Keratinocyte (primary cell): ENCODE measurements around the gene ABLIM2. TPM values are rescaled to one million over a fixed set of nuclear protein-coding genes. Genes with fewer than 3 reads are reported as not detected.

ENCODE experiments used
- DNase-seq: peaks from one replicate; pipeline ENCODE4 v3.0.0-alpha.2; 2011; ENCODE audit warnings: low read depth, missing footprints, low spot score
- FAIRE-seq: peaks from 2 replicates; lab custom pipeline; 2011; peaks lifted over from hg19 to GRCh38; lab: Jason Lieb, UNC
- H2AFZ ChIP-seq: 2 replicates; pipeline ENCODE4 v1.6.0; 2012; ENCODE audit warnings: low read length, control low read depth, inconsistent platforms; ENCODE audit not compliant: control insufficient read depth
- H3K27ac ChIP-seq: 2 replicates; pipeline ENCODE4 v1.5.1; 2011; ENCODE audit warnings: low read length; ENCODE audit not compliant: control insufficient read depth, insufficient read depth
- H3K27me3 ChIP-seq: 3 replicates; pipeline ENCODE4 v1.6.0; 2011; ENCODE audit warnings: low read length; ENCODE audit not compliant: control insufficient read depth, insufficient read depth; ENCODE audit errors: extremely low read depth
- H3K36me3 ChIP-seq, 2 experiments: 2 replicates in 1 of 2; 3 replicates in 1 of 2; pipeline ENCODE4 v1.5.1; 2011; ENCODE audit warnings: low read length in 2 of 2, mild to moderate bottlenecking in 1 of 2; ENCODE audit not compliant: control insufficient read depth in 2 of 2, insufficient read depth in 2 of 2; ENCODE audit errors: extremely low read depth in 1 of 2
- H3K4me1 ChIP-seq: 3 replicates; pipeline ENCODE4 v1.5.1; 2011; ENCODE audit warnings: low read length; ENCODE audit not compliant: control insufficient read depth, insufficient read depth; ENCODE audit errors: extremely low read depth
- H3K4me2 ChIP-seq: 3 replicates; pipeline ENCODE4 v1.6.0; 2011; ENCODE audit warnings: low read depth, low read length; ENCODE audit not compliant: control insufficient read depth, insufficient read depth; ENCODE audit errors: extremely low read depth
- H3K4me3 ChIP-seq, 3 experiments: fragments of 200-600 bp in 1 of 3; sonication (generic) in 1 of 3; 2 replicates in 2 of 3; 3 replicates in 1 of 3; pipeline ENCODE4 v1.5.1; 2011 to 2016; ENCODE audit warnings: low read length in 3 of 3, mild to moderate bottlenecking in 3 of 3, control low read depth in 2 of 3, inconsistent platforms in 1 of 3, low read depth in 1 of 3, mixed read lengths in 1 of 3, mixed run types in 1 of 3, moderate library complexity in 1 of 3; ENCODE audit not compliant: control insufficient read depth in 2 of 3, insufficient read depth in 2 of 3; ENCODE audit errors: extremely low read depth in 1 of 3
- H3K79me2 ChIP-seq: 2 replicates; pipeline ENCODE4 v1.6.0; 2012; ENCODE audit warnings: low read length; ENCODE audit not compliant: control insufficient read depth, insufficient read depth
- H3K9ac ChIP-seq: 3 replicates; pipeline ENCODE4 v1.6.0; 2011; ENCODE audit warnings: low read length; ENCODE audit not compliant: control insufficient read depth, insufficient read depth; ENCODE audit errors: extremely low read depth
- H3K9me1 ChIP-seq: 3 replicates; pipeline ENCODE4 v1.6.0; 2011; ENCODE audit warnings: low read length; ENCODE audit not compliant: control insufficient read depth, insufficient read depth; ENCODE audit errors: extremely low read depth
- H3K9me3 ChIP-seq: 2 replicates; pipeline ENCODE4 v1.5.1; 2012; ENCODE audit warnings: low read depth, low read length; ENCODE audit not compliant: control insufficient read depth
- H4K20me1 ChIP-seq: 3 replicates; pipeline ENCODE4 v1.6.0; 2011; ENCODE audit warnings: low read length; ENCODE audit not compliant: control insufficient read depth, insufficient read depth; ENCODE audit errors: extremely low read depth
- EZH2 ChIP-seq: IDR thresholded peaks from one replicate; pipeline ENCODE4 v1.6.1; 2012; ENCODE audit warnings: inconsistent platforms, mild to moderate bottlenecking, low read length, moderate library complexity
- dilution Hi-C: fragments of 300-500 bp; cut with MboI; formaldehyde crosslinking; loops from one replicate; pipeline ENCODE4 v1.7.0; 2020; ENCODE audit warnings: low sequenced_read_pairs; ENCODE audit not compliant: extremely low pct_ligation_motif_present
- polyA plus RNA-seq, 5 experiments: library from polyadenylated mRNA; depleted of rRNA in 3 of 5; stranded (reverse) in 3 of 5; stranded (forward) in 1 of 5; unstranded in 1 of 5; fragments of >200 nt; gene quantifications; 1 replicate in 1 of 5; 2 replicates in 3 of 5; 3 replicates in 1 of 5; pipeline versions ENCODE4 v1.2.1 to v1.2.3, GENCODE V29; 2011 to 2012; ENCODE audit warnings: missing spikeins in 2 of 5, low read depth in 1 of 5, low replicate concordance in 1 of 5
- TF ChIP-seq, protein P1 (sequence below), 3 experiments: IDR thresholded peaks in 1 of 3; conservative IDR thresholded peaks in 1 of 3; optimal IDR thresholded peaks in 1 of 3; 2 replicates in 2 of 3; 3 replicates in 1 of 3; pipeline versions ENCODE3 to v1.5.1; 2011; ENCODE audit warnings: low read length in 3 of 3, mild to moderate bottlenecking in 3 of 3, moderate library complexity in 2 of 3, control low read depth in 1 of 3, inconsistent platforms in 1 of 3; ENCODE audit not compliant: insufficient read depth in 2 of 3; ENCODE audit errors: extremely low read depth in 1 of 3

ABLIM2 gene
- polyA plus RNA-seq, 1 donor (not counting 4 experiments of a cell fraction or from before 2014, with no cell fraction given) = 0.94 TPM

DNA sequence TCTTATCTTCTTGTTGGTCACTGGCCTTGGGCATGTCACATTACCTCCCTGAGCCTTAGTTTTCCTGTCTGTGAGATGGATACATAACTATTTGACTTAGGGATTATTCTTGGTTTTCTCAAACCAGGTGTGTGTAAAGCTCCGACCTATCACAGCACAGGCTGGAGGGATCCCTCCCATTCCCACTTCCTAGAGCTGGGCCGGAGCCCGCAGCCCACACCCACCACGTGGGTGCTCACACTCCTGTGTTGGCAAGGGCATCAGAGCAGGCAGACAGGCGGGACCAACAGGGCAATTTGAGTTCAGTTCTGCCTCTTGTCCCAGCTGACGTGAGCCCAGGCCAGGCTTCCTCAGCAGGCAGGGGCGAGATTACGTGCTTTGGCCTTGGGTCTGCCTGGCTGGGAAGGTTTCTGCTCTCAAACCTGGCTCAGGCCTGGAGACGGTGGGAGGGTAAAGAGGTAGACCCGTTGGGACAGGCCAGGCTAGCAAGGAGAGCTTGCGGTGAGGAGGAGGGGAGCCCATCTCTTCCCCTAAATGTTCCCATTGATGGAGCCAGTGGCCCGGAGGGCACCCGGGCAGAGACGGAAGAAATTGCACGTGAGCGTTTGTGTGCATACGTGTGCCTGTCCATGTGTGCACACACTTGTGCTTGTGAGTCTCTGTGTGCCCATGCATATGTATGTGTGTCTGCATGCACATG, 39.7 kb upstream of the ABLIM2 start:
- Histone ChIP-seq H3K79me2 (peaks cover 40% of the 10 kb centered on the region), H4K20me1 (no peaks in the 10 kb centered on the region), H3K9me1 (no peaks in the 10 kb centered on the region), H3K4me2 (peak overlapping the region; percentile 95), H2AFZ (peak overlapping the region; percentile 3), H3K36me3 (peaks cover 3 to 6% of the 10 kb centered on the region in 2 experiments), H3K27me3 (no peaks in the 10 kb centered on the region), H3K9me3 (no peaks in the 10 kb centered on the region), H3K4me3 (peak overlapping the region; percentile 71 to 89 (median 81)), H3K27ac (peak overlapping the region; percentile 87), H3K9ac (peak overlapping the region; percentile 91), H3K4me1 (peaks cover 44% of the 10 kb centered on the region)
- FAIRE-seq = no peak
- dilution Hi-C loops = no loop called here
- TF ChIP-seq EZH2 = no peak
- TF ChIP-seq, protein P1, sequence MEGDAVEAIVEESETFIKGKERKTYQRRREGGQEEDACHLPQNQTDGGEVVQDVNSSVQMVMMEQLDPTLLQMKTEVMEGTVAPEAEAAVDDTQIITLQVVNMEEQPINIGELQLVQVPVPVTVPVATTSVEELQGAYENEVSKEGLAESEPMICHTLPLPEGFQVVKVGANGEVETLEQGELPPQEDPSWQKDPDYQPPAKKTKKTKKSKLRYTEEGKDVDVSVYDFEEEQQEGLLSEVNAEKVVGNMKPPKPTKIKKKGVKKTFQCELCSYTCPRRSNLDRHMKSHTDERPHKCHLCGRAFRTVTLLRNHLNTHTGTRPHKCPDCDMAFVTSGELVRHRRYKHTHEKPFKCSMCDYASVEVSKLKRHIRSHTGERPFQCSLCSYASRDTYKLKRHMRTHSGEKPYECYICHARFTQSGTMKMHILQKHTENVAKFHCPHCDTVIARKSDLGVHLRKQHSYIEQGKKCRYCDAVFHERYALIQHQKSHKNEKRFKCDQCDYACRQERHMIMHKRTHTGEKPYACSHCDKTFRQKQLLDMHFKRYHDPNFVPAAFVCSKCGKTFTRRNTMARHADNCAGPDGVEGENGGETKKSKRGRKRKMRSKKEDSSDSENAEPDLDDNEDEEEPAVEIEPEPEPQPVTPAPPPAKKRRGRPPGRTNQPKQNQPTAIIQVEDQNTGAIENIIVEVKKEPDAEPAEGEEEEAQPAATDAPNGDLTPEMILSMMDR (optimal IDR thresholded peaks at IDR 0.05 in 1 of 3, IDR thresholded peaks at IDR 0.05 in 1 of 3, conservative IDR thresholded peaks at IDR 0.05 in 1 of 3; ENCODE audit: extremely low read depth in 1 of 3, insufficient read depth in 2 of 3, low read length in 3 of 3) = no peak
- no peak for DNase-seq

DNA sequence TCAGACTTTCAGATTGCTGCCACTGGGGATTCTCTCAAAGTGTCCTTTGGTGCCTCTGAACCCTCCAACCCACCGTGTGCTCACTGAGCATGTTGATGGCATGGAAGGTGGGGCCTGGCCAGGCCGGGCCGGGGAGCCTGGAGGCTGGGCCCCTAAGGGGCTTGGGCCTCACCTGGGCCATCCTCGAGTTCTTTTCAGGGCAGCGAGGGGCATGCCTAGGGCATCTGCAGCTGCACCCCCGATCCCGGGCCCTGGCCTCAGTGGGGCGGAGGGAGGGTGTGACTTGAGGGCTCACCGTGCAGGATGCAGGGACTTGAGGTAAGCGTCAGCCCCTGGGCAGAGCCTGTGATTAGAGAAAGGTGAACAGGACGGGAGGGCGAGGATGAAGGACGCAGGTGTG, 38.9 kb upstream of the ABLIM2 start:
- dilution Hi-C loops = no loop called here
- FAIRE-seq (no peak), DNase-seq (no peak)
- no peaks in the 10 kb centered on the region for H4K20me1 ChIP-seq
- no peak overlapping the region for H2AFZ ChIP-seq
- no peaks in the 10 kb centered on the region for H3K9me3 ChIP-seq
- H3K27ac ChIP-seq = no peak overlapping the region
- H3K9ac ChIP-seq = no peak overlapping the region
- peaks cover 3 to 6% of the 10 kb centered on the region in 2 experiments for H3K36me3 ChIP-seq
- peaks cover 33% of the 10 kb centered on the region for H3K79me2 ChIP-seq
- no peaks in the 10 kb centered on the region for H3K27me3 ChIP-seq
- TF ChIP-seq, protein P1 (optimal IDR thresholded peaks at IDR 0.05 in 1 of 3, IDR thresholded peaks at IDR 0.05 in 1 of 3, conservative IDR thresholded peaks at IDR 0.05 in 1 of 3; ENCODE audit: extremely low read depth in 1 of 3, insufficient read depth in 2 of 3, low read length in 3 of 3) = no peak
- TF ChIP-seq EZH2 = no peak
- no peak overlapping the region for H3K4me2 ChIP-seq
- no peak overlapping the region for H3K4me3 ChIP-seq
- peaks cover 47% of the 10 kb centered on the region for H3K4me1 ChIP-seq
- no peaks in the 10 kb centered on the region for H3K9me1 ChIP-seq
